Adipocyte (in vitro differentiated cells): ENCODE measurements around the gene RPS19BP1.

Source experiments
- DNase-seq: peaks from one replicate; pipeline ENCODE4 v3.0.0-alpha.2; 2015; ENCODE audit warnings: low read depth
- H3K27me3 ChIP-seq: replicated peaks from 2 replicates; pipeline ENCODE4 v1.7.0; 2013; ENCODE audit warnings: mild to moderate bottlenecking, low read length, moderate library complexity; ENCODE audit not compliant: control insufficient read depth, insufficient read depth
- H3K36me3 ChIP-seq: 2 replicates; pipeline ENCODE4 v1.7.0; 2013; ENCODE audit warnings: low read length, mild to moderate bottlenecking, moderate library complexity; ENCODE audit not compliant: control insufficient read depth, insufficient read depth, severe bottlenecking
- H3K4me1 ChIP-seq: 2 replicates; pipeline ENCODE4 v1.7.0; 2013; ENCODE audit warnings: mild to moderate bottlenecking, low read length, moderate library complexity; ENCODE audit not compliant: control insufficient read depth, insufficient read depth
- H3K4me3 ChIP-seq: 2 replicates; pipeline ENCODE4 v1.7.0; 2013; ENCODE audit warnings: mild to moderate bottlenecking, low read length, moderate library complexity
- H3K9ac ChIP-seq: 2 replicates; pipeline ENCODE4 v1.7.0; 2013; ENCODE audit warnings: mild to moderate bottlenecking, low read length, moderate library complexity
- H3K9me3 ChIP-seq: 2 replicates; pipeline ENCODE4 v1.7.0; 2013; ENCODE audit warnings: mild to moderate bottlenecking, low read length, moderate library complexity; ENCODE audit not compliant: control insufficient read depth

Gene RPS19BP1

DNA sequence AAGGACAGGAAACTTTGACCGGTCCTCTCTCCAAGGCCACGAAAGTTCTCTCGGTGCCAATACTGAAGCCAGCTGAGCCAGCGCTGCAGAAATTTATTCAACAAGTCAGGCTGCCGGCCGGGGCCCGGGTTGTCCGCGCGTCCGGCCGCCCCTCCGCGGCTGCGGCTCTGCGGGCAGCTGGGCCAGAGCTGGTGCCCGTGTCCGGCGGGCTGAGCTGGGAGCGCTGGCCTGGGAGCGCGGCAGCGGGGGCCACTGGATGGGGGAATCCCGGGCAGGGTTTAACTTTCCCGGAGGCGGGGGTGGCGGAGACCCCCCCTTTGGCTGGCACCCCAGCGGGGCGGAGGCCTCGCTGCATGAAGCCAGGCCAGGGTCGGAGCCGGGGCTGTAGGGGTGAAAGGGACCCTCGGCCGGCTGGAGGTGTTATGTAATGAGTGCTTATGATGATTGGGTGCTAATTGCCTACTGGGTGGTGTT lies 25.7 kb upstream of the RPS19BP1 start:
- H3K4me3 ChIP-seq: no peak overlapping the region
- H3K9ac ChIP-seq: no peak overlapping the region
- no peaks in the 10 kb centered on the region for H3K36me3 ChIP-seq
- peaks cover 3% of the 10 kb centered on the region for H3K4me1 ChIP-seq
- peaks cover 63% of the 10 kb centered on the region for H3K27me3 ChIP-seq
- H3K9me3 ChIP-seq: no peaks in the 10 kb centered on the region
- peak; percentile 31 for DNase-seq

DNA sequence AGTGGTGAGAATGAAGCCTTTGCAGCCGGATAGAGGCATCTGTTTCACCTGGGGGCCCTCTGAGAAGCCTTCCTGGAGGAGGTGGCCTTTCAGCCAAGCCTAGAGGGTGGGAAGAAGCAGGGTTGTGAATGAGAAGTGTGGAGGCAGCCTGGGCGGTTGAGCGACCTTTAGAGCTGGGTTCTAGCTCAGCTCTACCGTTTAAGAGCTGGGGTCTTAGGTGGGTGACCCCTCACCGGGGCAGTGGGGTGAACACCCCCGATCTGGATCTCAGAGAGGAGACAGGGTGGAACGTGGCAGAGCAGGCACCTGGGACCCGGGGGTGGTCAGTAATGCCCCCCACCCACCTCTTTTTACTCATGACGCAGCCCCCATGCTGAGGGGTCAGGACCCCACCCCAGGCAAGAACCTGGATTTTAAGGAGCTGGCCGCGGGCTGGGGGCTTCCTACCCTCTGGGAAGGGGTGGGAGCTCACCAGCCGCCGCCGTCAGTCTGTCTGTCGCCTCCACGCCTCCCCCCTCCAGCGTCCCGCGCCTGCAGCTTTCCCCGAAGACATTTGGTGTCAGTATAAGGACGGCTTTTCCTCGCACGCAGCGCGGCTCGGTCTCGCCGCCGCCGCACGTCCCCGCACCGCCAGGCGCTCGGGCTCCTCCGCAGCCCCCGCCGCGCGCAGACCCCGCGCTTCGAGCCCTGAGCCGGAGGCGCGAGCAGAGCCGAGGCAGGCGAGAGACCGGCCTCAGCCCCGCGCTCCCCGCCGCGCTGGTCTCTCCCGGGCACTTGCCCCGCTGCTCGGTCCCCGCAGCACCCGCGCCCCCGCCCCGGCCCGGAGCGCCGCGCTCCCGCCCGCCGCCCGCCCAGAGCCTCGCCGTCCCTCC lies 24.7 kb upstream of the RPS19BP1 start:
- H3K4me1 ChIP-seq: peaks cover 3% of the 10 kb centered on the region
- H3K9me3 ChIP-seq: no peaks in the 10 kb centered on the region
- H3K9ac ChIP-seq: no peak overlapping the region
- DNase-seq: peak; percentile 33
- H3K27me3 ChIP-seq: peaks cover 59% of the 10 kb centered on the region
- peak overlapping the region; percentile 33 for H3K4me3 ChIP-seq
- H3K36me3 ChIP-seq: no peaks in the 10 kb centered on the region

DNA sequence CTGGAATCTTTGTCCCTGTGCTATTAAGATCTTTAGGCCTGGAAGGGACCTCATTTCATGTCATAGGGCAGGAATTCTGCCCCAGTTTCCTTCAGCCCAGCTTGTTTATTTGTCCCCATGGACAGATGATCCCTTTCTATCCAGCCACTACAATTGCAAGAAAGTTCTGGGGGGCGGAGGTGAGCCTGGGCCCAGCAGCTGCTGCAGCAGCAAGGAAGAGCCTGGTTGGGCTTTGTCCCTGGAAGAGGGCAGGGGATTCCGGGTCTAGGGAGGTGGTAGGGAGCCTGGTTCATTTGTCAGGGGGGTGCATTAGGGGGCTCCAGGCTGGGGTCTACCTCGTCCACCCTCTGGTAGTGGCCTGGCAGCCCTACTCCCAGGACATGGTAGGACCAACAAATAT lies 21.6 kb upstream of the RPS19BP1 start:
- no peak for DNase-seq
- Histone ChIP-seq H3K9ac (no peak overlapping the region), H3K36me3 (no peaks in the 10 kb centered on the region), H3K4me3 (no peak overlapping the region), H3K4me1 (peaks cover under 1% of the 10 kb centered on the region), H3K27me3 (peaks cover 59% of the 10 kb centered on the region), H3K9me3 (no peaks in the 10 kb centered on the region)

DNA sequence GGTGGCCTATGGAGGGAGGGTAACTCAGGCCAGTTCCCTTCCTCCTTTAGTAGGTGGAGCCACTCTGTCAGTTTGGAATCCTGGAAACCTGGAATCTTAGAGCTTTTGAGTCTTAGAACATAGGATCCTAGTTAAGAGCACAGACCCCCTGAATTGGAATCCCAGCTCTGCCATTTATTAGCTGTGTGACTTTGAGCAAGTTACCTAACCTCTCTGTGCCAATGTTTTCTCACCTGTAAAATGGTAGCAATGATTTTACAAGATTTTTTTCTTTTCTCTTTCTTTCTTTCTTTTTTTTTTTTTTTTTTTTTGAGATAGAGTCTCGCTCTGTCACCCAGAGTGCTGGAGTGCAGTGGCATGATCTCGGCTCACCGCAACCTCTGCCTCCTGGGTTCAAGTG lies 20.9 kb upstream of the RPS19BP1 start:
- no peaks in the 10 kb centered on the region for H3K9me3 ChIP-seq
- H3K27me3 ChIP-seq: peaks cover 58% of the 10 kb centered on the region
- H3K4me1 ChIP-seq: no peaks in the 10 kb centered on the region
- DNase-seq: no peak
- no peaks in the 10 kb centered on the region for H3K36me3 ChIP-seq
- no peak overlapping the region for H3K4me3 ChIP-seq
- no peak overlapping the region for H3K9ac ChIP-seq

DNA sequence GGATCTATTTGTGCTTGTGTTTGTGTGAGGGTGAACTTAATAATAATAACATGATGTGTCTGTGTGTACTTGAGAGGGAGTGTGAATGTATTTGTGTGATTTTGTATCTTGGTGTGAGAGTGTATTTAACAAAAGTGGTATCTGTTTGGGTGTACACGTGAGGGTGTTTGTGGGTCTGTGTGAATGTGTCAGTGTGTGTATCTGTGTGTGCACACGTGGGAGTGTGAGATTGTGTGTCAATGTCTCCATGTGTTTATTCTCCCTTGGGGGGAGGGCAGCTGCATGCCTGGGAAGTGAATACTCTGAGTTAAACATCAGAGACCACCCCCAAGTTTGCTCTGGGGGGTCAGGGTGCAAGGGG lies 15.0 kb upstream of the RPS19BP1 start:
- Histone ChIP-seq H3K27me3 (peaks cover 65% of the 10 kb centered on the region), H3K4me3 (no peak overlapping the region), H3K9me3 (no peaks in the 10 kb centered on the region)

DNA sequence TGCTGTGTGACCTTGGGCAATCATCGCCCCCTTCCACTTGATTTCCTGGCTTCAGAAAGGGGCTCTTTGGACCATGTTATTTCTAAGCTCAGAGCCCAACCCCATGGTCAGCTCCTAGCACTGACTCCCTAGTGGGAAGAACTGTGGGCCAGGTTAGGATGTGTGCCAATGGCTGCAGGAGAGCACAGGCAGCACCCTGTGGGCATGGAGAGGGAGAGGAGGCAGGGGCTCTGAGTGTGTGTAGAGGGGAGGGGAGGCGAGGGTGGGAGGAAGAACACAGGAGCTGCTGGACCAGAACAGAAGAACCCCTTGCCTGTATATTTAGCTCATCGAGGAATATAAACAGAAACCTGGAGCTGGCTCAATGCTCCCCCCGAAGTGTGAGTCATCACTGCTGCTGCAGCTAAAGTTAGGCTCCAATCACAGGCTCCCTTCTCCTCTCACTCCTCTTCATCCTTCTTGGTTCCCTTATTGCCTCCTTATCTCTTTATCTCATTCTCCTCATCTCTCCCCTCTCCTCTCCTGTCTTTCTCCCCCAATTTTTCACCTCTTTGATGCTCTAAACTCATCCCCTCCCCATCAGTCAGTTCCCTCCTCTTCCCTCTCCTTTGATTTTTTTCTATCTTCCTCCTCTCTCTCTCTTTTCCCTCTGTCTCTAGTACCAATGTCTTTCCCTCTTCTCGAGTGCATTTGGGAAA lies 14.5 kb upstream of the RPS19BP1 start:
- no peak overlapping the region for H3K9ac ChIP-seq
- H3K4me3 ChIP-seq: no peak overlapping the region
- no peaks in the 10 kb centered on the region for H3K36me3 ChIP-seq
- H3K4me1 ChIP-seq: peaks cover 3% of the 10 kb centered on the region
- H3K27me3 ChIP-seq: peaks cover 63% of the 10 kb centered on the region
- no peaks in the 10 kb centered on the region for H3K9me3 ChIP-seq
- peak; percentile 50 for DNase-seq

More for the DNA sequence above, 15.0 kb upstream of the RPS19BP1 start:
- no peak overlapping the region for H3K9ac ChIP-seq
- no peaks in the 10 kb centered on the region for H3K36me3 ChIP-seq
- peaks cover 3% of the 10 kb centered on the region for H3K4me1 ChIP-seq
- DNase-seq: no peak

DNA sequence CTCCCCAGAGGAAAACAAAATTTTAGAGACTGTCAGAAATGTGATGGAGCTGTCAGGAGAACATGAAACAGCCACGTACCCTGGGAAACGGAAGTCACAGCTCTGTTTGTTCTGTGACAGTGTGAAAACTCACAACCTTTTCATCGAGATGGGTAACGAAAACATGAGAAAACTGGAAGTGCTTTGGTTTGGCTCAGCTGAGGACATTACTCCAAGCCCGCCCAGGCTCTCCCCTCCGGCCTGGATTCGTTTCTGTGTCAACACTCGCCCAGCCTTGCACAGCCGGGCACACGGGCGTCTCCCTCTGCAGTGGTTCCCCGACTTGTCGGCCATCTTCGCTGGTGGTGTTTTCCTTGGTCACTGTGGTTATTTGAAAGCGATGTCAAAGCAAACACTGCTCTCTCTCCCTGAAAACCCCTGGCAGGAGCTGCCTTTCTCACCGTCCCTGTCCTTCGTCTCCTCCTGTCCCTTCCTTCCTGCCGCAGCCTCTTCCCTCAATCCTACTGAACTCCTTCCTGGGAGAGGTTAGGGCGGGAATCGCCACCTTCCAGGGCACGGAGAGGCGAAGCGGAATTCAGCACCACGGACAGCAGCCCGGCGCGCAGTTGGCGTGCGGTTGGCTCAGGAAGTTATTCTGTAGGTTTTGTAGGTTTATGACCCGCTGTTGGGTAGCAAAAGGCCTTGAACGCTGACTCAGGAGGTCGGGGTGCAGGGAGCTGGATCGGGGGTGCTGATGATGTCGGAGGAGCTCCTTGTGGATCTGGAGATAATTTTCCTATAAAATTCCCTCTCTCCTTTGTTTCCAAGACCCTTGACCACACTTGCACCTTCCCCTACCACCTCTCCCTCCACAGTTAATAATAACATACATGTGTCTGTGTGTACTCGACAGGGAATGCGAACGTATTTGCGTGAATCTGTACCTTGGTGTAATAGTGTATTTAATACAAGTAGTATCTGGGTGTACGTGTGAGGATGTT lies 13.1 kb upstream of the RPS19BP1 start:
- DNase-seq: peak; percentile 49
- Histone ChIP-seq H3K9ac (no peak overlapping the region), H3K9me3 (no peaks in the 10 kb centered on the region), H3K36me3 (no peaks in the 10 kb centered on the region), H3K4me1 (peaks cover 3% of the 10 kb centered on the region), H3K27me3 (peaks cover 59% of the 10 kb centered on the region), H3K4me3 (no peak overlapping the region)

DNA sequence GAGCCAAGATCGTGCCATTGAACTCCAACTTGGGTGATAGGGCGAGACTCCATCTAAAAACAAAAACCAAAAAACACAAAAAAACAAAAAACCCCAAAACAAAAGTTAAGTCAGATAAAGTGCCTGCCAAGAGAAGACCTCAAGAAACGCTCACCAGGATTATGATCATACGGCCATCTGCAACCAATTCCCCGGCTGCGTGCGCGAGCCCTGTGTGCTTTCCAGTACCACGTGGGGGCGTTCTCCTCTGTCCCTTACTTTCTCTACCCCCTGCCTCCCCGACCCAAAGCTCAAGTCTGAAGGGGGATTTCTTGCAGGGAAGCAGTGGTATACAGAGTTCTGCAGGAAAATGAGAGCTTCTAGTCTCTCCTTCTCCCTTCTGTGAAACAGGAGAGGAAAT lies 10.5 kb upstream of the RPS19BP1 start:
- no peaks in the 10 kb centered on the region for H3K9me3 ChIP-seq
- H3K9ac ChIP-seq: no peak overlapping the region
- H3K36me3 ChIP-seq: no peaks in the 10 kb centered on the region
- peaks cover 3% of the 10 kb centered on the region for H3K4me1 ChIP-seq
- peaks cover 53% of the 10 kb centered on the region for H3K27me3 ChIP-seq
- peak; percentile 67 for DNase-seq
- H3K4me3 ChIP-seq: no peak overlapping the region

DNA sequence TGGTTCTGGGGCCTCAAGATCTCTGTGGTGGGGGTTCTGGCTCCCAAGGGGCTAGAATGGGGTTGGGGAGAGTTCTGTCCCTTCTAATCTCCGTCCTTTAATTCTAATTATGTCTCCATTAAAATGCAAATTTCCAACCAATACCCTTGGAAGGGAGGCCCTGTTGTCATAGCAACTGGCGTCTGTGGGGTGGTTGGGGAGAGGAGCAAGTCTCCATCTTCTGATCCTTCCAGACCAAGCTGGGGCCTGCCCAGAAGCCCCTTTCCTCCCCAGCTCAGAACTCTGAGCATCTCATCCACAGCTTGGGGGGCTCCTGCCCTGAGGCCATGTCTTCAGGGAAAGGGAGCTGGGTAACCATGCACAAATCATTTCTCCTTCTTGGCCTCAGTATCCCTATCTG lies 5.4 kb upstream of the RPS19BP1 start:
- Histone ChIP-seq H3K36me3 (no peaks in the 10 kb centered on the region), H3K9ac (no peak overlapping the region), H3K4me3 (no peak overlapping the region), H3K4me1 (peaks cover 5% of the 10 kb centered on the region), H3K27me3 (peaks cover 30% of the 10 kb centered on the region), H3K9me3 (no peaks in the 10 kb centered on the region)
- DNase-seq: no peak

DNA sequence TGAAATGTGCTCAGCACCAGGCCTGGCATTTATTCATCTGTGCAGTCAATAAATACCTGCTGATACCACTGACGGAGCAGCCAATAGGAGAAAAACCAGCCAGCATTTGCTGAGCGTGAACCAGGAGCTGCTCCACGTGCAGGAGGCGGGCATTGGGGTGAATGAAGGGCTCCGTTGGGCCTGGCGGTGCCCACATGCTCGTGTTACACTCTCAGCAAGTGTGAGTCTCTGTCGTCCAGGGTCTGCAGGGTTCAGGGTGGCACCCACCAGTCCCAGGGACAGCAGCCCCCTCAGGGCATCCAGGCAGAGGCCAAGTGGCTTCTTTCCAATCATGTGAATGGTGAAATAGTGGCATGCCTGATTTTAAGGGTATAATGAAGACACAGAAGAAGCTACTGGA lies 4.2 kb upstream of the RPS19BP1 start:
- no peaks in the 10 kb centered on the region for H3K9me3 ChIP-seq
- peaks cover 22% of the 10 kb centered on the region for H3K27me3 ChIP-seq
- no peak overlapping the region for H3K4me3 ChIP-seq
- H3K36me3 ChIP-seq: no peaks in the 10 kb centered on the region
- DNase-seq: no peak
- H3K4me1 ChIP-seq: peaks cover 9% of the 10 kb centered on the region
- H3K9ac ChIP-seq: no peak overlapping the region
